DMS79 treated with DMSO at 0.1 percent for 48 hours (cell line): ENCODE measurements around the gene ZNF644.
"Not testable (repeated sequence)": the region's sequence is repeated elsewhere in the genome, so short reads cannot be mapped to it uniquely, and the experiment has no call there.

Experiments used
- DNase-seq: peaks from one replicate; lab custom pipeline; 2025; lab: John Stamatoyannopoulos, UW

ZNF644 gene

GRCh38 chr1:90986953-90987352, 34.9 kb downstream of the ZNF644 start:
- no peak for DNase-seq

GRCh38 chr1:90977522-90977921, 44.3 kb downstream of the ZNF644 start:
- DNase-seq: no peak

GRCh38 chr1:90973897-90974798, 47.7 kb downstream of the ZNF644 start:
- DNase-seq: no peak

GRCh38 chr1:90970208-90970607, 51.6 kb downstream of the ZNF644 start:
- no peak for DNase-seq

- no peak for DNase-seq
Observed at GRCh38 chr1:90969241-90969640, 52.6 kb downstream of the ZNF644 start.

GRCh38 chr1:90964444-90965035, 57.3 kb downstream of the ZNF644 start:
- DNase-seq: peak; percentile 13

- DNase-seq: no peak
Observed at GRCh38 chr1:90963651-90964050, 58.2 kb downstream of the ZNF644 start.

- no peak for DNase-seq
Observed at GRCh38 chr1:90963236-90963635, 58.6 kb downstream of the ZNF644 start.

- DNase-seq: no peak
Observed at GRCh38 chr1:90959352-90960206, 62.3 kb downstream of the ZNF644 start.

GRCh38 chr1:90957497-90957896, 64.3 kb downstream of the ZNF644 start:
- DNase-seq: no peak

- DNase-seq: no peak
Observed at GRCh38 chr1:90955769-90956168, 66.1 kb downstream of the ZNF644 start.

GRCh38 chr1:90952906-90953305, 68.9 kb downstream of the ZNF644 start:
- DNase-seq: no peak

GRCh38 chr1:90951009-90951408, 70.8 kb downstream of the ZNF644 start:
- DNase-seq: no peak

GRCh38 chr1:90948301-90948700, 73.5 kb downstream of the ZNF644 start:
- DNase-seq: no peak

- no peak for DNase-seq
Observed at GRCh38 chr1:90946630-90947029, 75.2 kb downstream of the ZNF644 start.

- no peak for DNase-seq
Observed at GRCh38 chr1:90945287-90945686, 76.5 kb downstream of the ZNF644 start.

GRCh38 chr1:90943966-90944365, 77.9 kb downstream of the ZNF644 start:
- no peak for DNase-seq

- no peak for DNase-seq
Observed at GRCh38 chr1:90940746-90941145, 81.1 kb downstream of the ZNF644 start.

- no peak for DNase-seq
Observed at GRCh38 chr1:90936731-90937130, 85.1 kb downstream of the ZNF644 start.

GRCh38 chr1:90936061-90936460, 85.8 kb downstream of the ZNF644 start:
- no peak for DNase-seq

- not testable (repeated sequence) for DNase-seq
Observed at GRCh38 chr1:90928231-90928630, 93.6 kb downstream of the ZNF644 start.

- DNase-seq: not testable (repeated sequence)
Observed at GRCh38 chr1:90927674-90928073, 94.2 kb downstream of the ZNF644 start.

- no peak for DNase-seq
Observed at GRCh38 chr1:90926971-90927370, 94.9 kb downstream of the ZNF644 start.
